HG03432 (cell line): Measurements from ENCODE around the gene JCHAIN.
"Not testable (repeated sequence)": the region's sequence is repeated elsewhere in the genome, so short reads cannot be mapped to it uniquely, and the experiment has no call there.

Source experiments
- ATAC-seq: cut with Tn5 transposase; IDR thresholded peaks from one replicate; pipeline ENCODE4 v1.9.1; 2021; ENCODE audit warnings: mild to moderate bottlenecking, moderate library complexity; ENCODE audit not compliant: unreplicated experiment

JCHAIN gene

GRCh38 chr4:70650741-70651140 lies 15.6 kb downstream of the JCHAIN start:
- ATAC-seq, result not testable (repeated sequence)

GRCh38 chr4:70640192-70640591 lies 26.1 kb downstream of the JCHAIN start:
- peak; percentile 47 for ATAC-seq

- no peak for ATAC-seq
Measured at GRCh38 chr4:70637239-70637913, 28.9 kb downstream of the JCHAIN start.

- no peak for ATAC-seq
Measured at GRCh38 chr4:70634482-70634881, 31.8 kb downstream of the JCHAIN start.

- no peak for ATAC-seq
Measured at GRCh38 chr4:70632028-70632427, 34.3 kb downstream of the JCHAIN start.

- ATAC-seq, result no peak
Measured at GRCh38 chr4:70630162-70630561, 36.1 kb downstream of the JCHAIN start.

- no peak for ATAC-seq
Measured at GRCh38 chr4:70629469-70630090, 36.7 kb downstream of the JCHAIN start.

- ATAC-seq, result no peak
Measured at GRCh38 chr4:70628444-70628843, 37.9 kb downstream of the JCHAIN start, which contains the start of gene ENAM. Gene ENAM (plus strand): TSS chr4:70628744. CDS start chr4:70629501, 757 bp downstream.

- no peak for ATAC-seq
Measured at GRCh38 chr4:70627620-70628019, 38.7 kb downstream of the JCHAIN start.

GRCh38 chr4:70624226-70624793 lies 42.0 kb downstream of the JCHAIN start:
- no peak for ATAC-seq

- no peak for ATAC-seq
Measured at GRCh38 chr4:70623323-70623722, 43.0 kb downstream of the JCHAIN start.

- ATAC-seq, result no peak
Measured at GRCh38 chr4:70619778-70620177, 46.5 kb downstream of the JCHAIN start.

- no peak for ATAC-seq
Measured at GRCh38 chr4:70619288-70619687, 47.0 kb downstream of the JCHAIN start.

GRCh38 chr4:70614184-70614555 lies 52.1 kb downstream of the JCHAIN start:
- ATAC-seq, result no peak

- peak; percentile 55 for ATAC-seq
Measured at GRCh38 chr4:70613306-70614183, 52.8 kb downstream of the JCHAIN start.

GRCh38 chr4:70608324-70608723 lies 58.0 kb downstream of the JCHAIN start:
- no peak for ATAC-seq

GRCh38 chr4:70607334-70607853 lies 58.9 kb downstream of the JCHAIN start:
- no peak for ATAC-seq

GRCh38 chr4:70606459-70606858 lies 59.8 kb downstream of the JCHAIN start:
- ATAC-seq, result no peak
